ENCODE results near the gene ELL2.

ELL2 gene

GRCh38 chr5:95976606-95977005 lies 15.0 kb upstream of the ELL2 start:
- no peak for DNase-seq

DNA sequence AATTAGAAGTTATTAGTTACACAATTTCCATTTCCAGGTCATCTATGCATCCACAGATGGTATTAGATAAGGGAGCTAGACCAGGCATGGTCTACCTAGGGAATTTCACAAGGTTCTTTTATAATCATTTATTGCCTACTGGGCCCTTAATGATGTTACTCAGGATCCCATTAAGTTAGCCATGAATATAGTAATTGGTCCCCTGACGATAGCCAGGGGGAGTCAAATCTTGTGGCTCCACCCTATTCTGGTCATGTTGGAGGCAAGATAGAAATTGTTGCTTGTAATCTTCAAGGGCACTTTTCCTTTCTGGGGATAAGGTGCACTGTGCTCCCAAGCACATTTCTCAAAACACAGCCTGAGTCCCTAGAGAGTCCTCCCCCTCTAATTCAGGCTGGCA lies 14.1 kb upstream of the ELL2 start:
- DNase-seq = no peak

GRCh38 chr5:95973793-95974325 lies 12.2 kb upstream of the ELL2 start:
- peak; percentile 11 for DNase-seq

DNA sequence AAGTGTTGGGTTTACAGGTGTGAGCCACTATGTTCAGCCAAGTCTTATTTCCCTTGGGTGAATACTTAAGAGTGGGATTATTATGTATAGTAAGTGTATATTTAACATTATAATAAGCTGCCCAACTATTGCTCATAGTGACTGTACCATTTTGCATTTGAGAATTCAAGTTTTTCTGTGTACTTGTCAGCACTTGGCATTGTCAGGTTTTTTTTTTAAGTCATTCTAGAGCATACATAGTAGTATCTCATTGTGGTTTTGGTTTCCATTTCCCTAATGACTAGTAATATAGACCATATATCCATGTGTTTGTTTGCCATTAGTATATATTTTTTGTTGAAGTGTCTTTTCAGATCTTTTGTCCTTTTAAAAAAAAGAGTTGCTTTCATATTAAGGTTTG lies 10.5 kb upstream of the ELL2 start:
- no peak for DNase-seq

DNA sequence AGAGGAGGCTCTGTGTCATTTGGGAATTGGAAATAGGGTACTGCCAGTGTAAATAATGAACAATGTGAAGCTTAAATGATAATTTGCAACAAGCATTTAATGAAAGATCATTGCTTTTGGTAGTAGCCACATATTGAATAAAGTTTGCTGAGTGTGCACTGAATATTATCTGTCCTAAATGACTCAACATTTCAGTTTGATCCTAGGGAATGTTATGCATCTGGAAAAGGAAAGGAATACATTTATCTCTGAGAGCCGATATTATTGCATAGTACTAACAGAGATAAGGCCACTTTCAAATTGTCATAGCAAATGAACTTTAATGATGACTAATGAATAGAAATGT lies 8.7 kb upstream of the ELL2 start:
- no peak for DNase-seq

- DNase-seq = no peak
Measured at GRCh38 chr5:95969651-95970358, 8.2 kb upstream of the ELL2 start.

GRCh38 chr5:95969055-95969454 lies 7.4 kb upstream of the ELL2 start:
- no peak for DNase-seq

DNA sequence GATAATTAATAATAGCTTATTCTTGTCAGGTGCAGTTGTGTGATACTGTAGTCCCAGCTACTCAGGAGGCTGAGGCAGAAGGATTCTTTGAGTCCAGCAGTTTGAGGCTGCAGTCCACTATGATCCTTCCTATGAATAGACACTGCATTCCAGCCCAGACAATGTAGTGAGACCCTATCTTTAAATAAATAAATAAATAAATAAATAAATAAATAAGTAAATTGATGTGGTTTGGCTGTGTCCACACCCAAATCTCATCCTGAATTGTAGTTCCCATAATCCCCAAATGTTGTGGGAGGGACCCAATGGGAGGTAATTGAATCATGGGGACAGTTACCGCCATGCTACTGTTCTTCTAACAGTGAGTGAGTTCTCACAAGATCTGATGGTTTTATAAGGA lies 5.6 kb upstream of the ELL2 start:
- no peak for DNase-seq

DNA sequence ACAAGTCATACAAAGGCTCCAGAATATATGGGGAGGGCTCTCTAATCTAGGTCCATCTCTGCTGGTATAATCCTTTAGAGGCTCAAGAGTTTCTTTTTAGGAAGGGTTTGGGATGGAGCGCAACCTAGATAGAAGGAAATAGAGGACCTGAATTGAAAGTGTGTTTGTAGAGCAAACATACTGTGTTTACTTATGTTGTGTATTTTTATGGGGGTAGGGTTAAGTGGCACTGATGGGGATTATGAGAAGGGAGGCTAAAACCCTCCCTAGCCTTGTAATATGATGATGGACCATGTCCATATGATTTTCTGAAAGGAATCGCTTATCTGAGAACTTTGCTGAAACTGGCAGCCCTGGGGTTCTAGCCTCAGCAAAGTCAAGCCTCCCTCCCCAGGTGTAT lies 4.4 kb upstream of the ELL2 start:
- peak; percentile 94 for DNase-seq

GRCh38 chr5:95963650-95964410 lies 2.2 kb upstream of the ELL2 start:
- no peak for DNase-seq

- no peak for DNase-seq
Measured at GRCh38 chr5:95962785-95963184, 1.1 kb upstream of the ELL2 start.

GRCh38 chr5:95962475-95962773 lies 773 bp upstream of the ELL2 start:
- no peak for DNase-seq

- DNase-seq = no peak
Measured at GRCh38 chr5:95960667-95961616, 709 bp downstream of the ELL2 start.

DNA sequence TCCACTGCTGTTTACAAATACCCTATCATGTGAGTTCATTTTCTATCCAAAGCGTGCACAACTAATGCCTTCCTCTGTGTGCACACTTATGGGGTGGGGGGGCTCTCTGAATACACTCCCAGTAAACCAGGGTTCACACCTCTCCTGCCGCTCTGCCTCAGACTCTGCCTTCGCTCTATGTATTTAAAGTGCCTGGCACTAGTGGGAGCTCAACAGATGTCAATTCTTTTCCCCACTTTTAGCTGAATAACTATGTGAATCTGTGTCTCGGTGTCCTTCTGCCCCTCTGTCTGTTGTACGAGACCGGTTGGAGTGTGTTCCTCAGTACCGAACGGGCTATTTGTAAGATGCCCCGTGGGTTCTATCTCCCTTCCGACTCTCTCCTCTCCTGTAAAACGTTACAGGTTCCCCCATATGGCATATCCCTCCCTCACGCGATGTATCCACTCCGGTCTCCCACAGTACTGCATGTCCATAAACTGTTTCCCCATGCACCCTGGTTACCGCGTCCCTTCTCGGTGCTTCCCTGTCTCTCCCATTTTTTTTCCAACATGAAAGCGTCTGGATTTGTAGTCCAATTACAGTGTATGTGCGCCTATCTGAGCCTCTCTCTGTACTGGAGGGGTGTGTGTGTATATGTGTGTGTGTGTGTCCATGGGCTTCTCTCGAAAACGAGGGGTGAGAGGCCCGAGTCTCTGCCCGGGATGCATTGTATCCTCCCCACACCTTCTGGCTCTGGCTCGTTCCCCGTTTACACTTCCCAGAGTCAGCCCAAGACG lies 1.6 kb downstream of the ELL2 start:
- DNase-seq = no peak

DNA sequence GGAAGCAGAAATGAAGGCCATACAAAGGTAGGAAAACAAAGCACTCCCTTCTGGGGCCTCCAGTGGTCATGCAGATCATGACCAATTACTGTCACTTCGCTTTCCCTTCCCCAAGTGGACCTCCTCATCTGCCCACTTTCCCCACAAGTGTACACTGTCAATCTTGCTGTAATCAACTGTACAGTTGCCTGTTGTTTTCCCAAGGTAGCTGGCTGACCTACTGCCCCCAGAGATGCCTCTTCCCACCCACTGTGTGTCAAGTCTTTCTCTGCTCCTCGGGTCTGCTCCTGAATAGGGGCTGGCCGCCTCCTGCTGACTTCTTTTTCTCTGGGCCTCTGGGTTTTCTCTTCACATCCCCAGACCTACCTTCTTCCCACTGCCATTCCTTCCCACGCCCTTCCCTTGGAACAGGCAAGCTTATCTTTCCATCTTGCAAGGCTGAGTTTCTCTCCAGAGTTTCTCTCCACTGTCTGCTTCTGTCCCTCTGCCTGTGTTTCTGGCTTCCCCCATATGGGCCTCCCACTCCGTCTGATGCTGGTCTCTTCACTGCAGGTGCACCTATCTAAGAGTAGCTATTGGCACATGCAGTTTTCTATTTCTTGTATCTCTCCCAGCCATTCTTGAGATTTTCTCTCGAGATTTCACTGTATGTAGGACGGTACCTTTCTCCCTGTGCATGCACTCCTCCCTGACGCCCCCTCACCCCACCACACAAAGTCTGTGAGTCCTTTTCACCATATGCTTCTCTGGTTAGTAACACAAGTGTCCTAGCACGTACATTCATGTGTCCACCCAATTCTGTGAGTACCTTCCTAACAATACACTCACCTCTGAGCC lies 2.4 kb downstream of the ELL2 start:
- DNase-seq = no peak

DNA sequence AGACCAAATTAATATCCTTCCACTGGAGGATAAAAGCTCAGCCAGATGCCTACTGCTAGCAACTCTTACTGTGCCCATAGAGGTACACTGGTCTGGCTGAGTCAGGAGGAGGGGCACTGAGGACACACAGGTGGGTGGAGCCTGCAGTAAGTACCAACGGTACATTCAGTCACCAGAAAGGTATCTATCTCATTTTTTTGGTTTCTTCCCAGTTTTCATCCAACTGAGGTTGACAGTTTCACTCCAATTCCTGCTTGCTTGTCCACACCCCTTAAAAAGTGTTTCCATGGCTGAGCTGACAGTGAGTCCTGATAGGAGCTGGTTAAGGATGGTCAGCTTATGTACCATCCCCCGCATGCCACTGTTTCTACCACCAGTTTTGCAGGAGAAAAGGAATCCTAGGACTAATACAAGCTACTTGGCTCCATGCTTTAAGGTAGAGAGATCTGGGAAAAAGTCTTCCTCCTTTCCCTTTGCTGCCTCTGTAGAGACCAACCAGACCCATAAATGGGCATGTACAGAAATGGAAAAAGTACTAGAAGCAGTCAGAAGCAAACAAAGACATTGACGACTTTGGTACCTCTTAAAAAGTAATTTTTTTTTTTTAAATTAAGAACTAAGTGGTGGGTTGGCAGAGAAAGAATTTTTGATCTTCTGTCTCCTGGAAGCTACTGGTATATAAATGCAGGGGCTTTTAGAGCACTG lies 3.2 kb downstream of the ELL2 start:
- no peak for DNase-seq

GRCh38 chr5:95957561-95958203 lies 4.0 kb downstream of the ELL2 start:
- no peak for DNase-seq

DNA sequence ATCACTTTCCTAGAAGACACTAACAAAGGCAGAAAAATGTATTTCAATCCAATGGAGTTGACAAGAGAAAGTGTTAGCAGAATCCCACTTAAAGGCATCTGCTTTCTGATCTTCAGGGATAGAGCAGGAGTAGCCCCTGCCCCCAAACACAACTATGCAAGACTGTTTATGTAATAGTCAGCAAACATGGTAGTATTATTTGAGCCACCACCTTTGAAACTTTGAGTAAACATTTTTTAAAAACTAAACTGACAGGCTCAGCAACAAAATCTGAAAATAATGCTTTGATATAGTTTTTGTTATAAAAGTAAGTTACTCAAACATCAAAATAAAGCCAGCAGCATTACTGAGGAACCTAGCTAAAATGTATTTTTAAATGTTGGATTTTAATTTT lies 4.8 kb downstream of the ELL2 start:
- DNase-seq = no peak

DNA sequence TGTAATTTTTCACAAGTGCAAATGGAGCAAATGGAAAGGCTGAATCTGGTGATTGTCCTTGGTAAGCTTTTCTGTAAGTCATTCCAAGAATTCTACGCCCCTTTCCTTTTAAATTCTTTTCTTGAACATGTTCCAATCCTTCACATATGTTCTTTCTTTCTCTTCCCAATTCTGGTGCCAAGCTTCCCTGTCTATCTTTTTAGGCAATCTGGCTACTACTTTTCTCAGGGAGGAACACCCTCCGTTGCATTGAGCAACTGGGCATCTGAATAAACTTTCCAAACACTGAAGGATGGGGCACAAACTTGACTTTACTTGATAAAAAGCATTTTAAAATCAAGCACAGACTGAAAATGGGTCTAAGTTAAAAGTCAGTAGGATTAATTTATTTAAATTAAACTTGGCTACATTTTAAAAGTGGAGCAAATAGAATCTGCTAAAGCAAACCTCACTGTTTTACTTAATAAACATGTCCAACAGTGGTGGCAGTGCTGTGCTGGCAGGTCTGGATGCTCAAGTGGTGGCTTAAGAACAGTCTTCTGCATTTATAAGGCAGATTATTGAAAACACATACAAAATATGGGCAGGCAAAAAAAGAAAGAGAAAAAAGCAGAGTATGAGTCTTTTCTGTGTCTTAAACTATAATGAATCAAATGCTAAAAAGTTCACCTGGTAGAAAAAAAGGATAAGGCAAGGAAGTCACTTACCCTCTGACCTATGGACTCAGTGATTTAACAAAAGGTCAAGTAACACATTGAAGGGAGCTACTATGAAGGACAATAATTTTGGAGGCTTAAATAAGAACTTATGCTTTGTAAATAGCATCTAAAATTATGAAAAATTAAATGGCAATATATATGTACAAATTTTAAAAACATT lies 5.4 kb downstream of the ELL2 start:
- no peak for DNase-seq

DNA sequence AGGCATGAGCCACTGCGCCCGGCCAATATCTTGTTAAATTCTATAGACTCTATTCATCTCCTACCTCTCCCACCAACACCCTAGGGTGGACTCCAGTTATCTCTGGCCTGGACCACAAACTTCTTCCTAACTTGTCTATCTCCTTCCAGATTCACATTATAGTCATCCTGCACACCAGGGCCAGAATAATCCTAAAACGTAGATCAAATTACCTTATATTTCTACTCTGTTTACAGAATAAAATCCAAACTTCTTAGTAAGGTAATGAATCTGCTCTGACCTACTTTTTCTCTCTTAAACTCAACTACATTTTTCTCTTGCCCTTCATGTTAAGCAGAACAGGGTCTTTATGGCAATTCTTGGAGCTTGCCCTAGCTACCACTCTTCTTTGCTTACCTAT lies 6.9 kb downstream of the ELL2 start:
- no peak for DNase-seq

Data from NCI-H2029 treated with DMSO at 0.1 percent for 48 hours (cell line).